ENCODE results near the gene ISCU. TPM values are rescaled to one million over a fixed set of nuclear protein-coding genes. Genes with fewer than 3 reads are reported as not detected.
"Not testable (repeated sequence)": the region's sequence is repeated elsewhere in the genome, so short reads cannot be mapped to it uniquely, and the experiment has no call there.

The ISCU gene
- total RNA-seq, 1 donor from 2014 or later: 45.2 TPM

DNA sequence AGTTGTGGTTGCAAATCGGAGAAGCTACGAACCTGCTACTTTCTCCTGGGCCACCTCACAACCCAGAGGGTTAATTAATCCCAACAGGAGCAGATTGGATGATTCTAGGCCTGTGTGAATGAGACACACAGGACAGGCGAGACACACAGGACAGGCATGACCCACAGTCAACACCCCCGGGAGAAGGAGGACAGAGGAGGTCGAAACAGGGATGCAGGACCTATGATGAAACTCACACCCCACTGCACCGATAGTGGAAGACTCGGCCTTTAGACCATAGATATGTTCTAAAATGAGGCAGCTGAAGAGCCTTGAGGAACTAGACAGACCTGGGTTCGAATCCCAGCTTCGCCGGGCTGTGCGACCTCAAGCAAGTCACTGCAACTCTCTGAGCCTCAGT, 23.9 kb downstream of the ISCU start:
- DNase-seq (ENCODE audit: low spot score): no peak

DNA sequence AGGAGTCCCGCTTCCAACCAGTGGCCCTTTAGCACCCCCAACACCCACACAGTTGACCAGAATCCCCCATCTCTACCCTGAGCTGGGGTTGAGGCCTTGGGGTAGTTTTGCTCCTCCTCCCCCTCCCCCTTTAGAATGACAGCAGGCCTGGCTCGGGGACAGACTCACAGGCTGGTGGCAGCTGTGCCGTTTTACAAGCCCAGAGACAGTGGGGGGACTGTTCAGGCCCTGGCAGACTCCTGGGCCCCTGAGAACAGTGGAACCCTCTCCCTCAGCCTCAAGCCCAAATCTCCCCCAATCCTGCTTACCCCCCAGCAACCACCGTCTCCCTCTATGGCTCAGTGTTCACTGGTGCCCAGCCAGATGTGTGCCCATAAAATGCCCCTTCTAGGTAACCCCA, 25.4 kb downstream of the ISCU start:
- DNase-seq (ENCODE audit: low spot score): no peak
- ATAC-seq: no peak

More for the DNA sequence above, 23.9 kb downstream of the ISCU start:
- ATAC-seq: no peak

DNA sequence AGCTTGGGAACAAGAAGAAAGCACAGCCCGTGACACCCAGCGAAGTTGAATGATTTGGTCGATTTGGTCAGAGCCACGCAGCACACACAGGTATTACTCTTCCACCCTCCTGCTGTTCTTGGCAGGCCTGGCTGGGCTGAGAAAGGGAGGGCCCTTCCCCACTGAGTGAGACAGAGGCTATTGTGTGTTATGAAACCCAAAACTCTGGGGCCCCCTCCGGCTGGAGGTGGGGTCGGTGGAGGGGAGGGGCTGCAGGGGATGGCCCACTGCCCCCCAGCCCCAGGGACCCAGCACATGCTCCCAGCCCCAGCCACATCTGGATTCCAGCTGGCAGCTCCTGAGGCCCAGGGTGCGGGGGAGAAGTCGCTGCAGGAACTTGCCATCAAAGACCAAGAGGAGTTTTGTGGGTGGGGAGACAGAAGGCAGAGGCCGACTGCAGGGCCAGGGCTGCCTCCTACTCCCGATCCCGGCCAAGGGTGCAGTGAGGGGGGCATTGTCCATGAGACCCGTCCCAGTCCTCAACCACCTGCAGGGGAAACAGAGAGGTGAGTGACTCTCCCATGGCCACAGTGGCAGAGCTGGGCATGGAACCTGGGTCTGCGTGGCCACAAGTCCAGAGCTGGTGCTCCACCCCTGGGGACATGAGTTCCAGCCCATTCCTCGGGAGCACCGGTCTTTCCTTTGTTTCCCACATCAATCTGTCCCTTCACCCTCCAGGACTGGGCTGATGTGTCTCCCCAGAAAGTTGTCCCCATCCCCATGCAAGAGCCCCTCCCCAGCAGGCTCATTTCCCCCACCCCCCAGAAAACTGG, 26.8 kb downstream of the ISCU start:
- no peak for DNase-seq (ENCODE audit: low spot score)

DNA sequence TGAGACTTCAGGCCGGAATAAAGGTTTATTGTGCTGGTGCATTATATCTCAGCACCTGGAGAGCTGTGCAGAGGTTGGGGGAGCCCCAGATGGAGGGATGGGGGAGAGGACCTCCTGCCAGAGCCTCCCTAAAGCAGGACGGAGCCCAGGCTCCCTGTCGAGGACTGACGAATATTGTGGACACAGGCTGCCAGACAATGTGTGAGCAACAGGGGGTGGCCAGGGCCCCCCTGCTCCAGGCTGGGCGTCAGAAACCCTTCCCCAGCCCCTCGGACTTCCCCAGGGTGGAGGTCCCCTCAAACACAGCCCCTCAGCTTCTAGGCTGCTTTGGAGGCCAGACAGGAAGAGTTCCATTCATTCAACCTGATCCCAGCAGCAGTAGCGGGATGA, 27.4 kb downstream of the ISCU start:
- DNase-seq (ENCODE audit: low spot score) (no peak), ATAC-seq (no peak)

More for the DNA sequence above, 26.8 kb downstream of the ISCU start:
- no peak for ATAC-seq

DNA sequence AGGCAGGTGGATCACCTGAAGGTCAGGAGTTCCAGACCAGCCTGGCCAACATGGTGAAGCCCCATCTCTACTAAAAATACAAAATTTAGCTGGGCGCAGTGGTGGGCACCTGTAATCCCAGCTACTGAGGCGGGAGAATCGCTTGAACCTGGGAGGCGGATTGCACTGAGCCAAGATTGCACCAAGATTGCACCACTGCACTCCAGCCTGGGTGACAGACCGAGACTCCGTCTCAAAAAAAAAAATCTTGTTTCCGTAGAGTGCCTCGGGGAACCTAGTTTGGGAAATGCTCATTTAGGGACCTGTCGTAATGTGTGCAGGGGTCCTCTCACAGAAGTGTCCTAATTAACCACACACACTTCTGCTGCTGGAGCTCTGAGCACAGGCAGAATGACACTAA, 28.1 kb downstream of the ISCU start:
- ATAC-seq; DNase-seq (ENCODE audit: low spot score): not testable (repeated sequence)

DNA sequence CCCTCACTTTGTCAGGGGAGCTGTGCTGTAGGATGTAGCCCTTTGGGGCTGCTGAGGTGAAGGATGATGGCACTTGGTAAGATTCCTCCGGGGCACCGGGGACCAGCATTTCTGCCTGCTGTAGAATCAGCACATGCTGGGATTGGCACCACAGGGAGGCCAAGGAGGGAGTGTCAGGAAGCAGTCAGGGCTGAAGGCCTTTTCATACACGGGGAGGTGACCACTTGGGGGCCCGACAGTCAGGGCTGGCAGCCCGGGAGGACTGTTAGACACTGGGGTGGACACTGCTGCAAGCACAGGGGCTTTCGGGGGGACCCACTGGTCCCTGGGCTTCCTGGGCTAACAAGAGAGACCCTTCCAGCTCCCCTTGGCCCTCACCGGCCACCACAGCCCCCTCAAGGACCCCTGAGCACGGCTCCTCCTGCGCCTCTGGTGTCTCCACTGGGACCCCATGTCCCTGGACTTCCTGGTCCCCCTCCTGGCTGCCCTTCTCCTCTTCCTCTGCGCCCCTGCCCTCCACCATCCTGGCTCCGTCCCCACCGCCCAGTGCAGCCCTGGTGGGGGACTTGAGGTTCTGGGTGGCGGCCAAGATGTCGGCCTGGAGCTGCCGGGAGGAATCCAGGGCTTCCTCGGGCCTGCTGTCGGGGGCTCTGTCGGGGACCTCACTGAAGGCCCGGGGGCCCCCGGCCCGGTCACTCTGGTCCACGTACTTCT, 29.0 kb downstream of the ISCU start:
- DNase-seq (ENCODE audit: low spot score) (no peak), ATAC-seq (no peak)

DNA sequence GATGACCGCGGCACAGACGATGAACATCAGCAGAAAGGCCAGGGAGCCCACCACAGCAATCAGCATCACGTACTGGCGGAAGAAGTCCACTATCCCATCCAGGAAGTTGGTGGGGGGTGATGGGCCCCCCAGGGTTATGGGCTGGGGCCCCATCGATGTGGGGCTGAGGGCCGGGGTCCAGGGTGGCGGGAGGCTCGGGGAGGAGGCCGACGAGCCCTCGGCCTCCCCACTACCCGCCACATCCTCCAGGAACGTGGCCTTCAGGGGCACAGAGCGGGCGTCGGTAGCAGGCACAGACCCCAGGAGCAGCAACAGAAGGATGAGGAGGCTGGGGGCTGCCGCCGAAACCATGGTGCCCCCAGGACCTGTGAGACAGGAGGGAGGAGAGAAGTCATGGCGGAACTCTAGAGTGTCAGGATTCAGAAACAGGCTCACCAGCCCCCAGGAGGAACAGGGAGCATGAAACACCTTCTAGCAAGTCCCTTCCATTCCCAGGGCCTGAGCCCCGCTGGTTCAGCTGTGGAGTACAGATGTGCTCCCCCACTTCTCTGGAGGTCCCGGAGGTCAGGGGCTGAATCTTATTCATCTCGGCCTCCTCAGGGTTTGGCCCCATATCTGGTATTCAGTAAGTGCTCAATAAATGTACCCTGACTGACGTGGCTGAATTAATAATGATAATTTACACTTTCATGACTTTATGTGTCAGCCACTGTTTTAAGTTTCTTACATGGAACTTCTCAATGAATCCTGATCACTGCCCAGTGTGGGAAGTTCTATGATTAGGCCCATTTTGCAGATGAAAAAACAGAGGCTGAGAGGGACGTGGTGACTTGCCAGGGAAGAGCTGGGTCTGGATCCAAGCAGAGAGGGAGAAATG, 29.9 kb downstream of the ISCU start:
- no peak for ATAC-seq
- no peak for DNase-seq (ENCODE audit: low spot score)

DNA sequence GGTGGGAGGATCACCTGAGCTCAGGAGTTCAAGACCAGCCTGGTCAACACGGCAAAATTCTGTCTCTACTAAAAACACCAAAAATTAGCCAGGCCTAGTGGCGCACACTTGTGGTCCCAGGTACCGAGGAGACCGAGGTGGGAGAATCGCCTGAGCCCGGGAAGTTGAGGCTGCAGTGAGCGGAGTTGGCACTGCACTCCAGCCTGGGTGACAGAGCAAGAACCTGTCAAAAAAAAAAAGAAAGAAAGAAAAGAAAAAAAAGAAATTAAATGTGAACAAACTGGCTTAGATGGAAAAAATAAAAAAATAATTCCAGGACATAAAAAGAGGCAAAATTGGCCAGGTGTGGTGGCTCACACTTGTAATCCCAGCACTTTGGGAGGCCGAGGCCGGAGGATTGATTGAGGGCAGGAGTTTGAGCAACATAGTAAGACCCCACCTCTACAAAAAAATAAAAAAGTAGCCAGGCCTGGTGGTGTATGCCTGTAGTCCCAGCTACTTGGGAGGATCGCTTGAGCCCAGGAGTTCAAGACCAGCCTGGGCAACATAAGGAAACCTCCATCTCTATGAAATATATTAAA, 32.0 kb downstream of the ISCU start:
- DNase-seq (ENCODE audit: low spot score): no peak
- ATAC-seq: no peak

DNA sequence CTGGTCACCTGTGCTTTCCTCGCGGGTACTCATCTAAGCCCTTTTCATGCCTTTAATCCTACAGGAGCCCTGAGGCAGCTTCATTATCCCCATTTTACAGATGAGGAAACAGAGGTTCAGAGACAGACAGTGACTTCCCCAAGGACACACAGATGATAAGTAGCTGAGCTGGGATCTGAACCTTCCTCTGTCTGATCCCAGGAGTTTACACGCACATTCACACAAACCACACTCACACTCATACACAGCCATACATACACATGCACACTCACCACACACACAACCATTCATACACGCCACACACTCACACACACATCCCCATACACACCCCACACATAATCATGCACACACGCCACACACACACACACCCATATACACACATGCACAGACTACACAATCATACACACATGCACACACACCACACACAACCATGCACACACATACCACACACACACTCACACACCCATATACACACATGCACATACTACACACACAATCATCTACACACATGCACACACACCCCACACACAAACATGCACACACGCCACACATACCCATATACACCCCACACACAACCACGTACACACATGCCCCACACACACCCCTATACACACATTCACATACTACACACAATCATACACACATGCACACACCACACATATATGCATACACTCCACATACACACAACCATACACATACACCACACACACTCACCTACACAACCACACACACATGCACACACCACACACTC, 32.7 kb downstream of the ISCU start:
- no peak for ATAC-seq
- no peak for DNase-seq (ENCODE audit: low spot score)

DNA sequence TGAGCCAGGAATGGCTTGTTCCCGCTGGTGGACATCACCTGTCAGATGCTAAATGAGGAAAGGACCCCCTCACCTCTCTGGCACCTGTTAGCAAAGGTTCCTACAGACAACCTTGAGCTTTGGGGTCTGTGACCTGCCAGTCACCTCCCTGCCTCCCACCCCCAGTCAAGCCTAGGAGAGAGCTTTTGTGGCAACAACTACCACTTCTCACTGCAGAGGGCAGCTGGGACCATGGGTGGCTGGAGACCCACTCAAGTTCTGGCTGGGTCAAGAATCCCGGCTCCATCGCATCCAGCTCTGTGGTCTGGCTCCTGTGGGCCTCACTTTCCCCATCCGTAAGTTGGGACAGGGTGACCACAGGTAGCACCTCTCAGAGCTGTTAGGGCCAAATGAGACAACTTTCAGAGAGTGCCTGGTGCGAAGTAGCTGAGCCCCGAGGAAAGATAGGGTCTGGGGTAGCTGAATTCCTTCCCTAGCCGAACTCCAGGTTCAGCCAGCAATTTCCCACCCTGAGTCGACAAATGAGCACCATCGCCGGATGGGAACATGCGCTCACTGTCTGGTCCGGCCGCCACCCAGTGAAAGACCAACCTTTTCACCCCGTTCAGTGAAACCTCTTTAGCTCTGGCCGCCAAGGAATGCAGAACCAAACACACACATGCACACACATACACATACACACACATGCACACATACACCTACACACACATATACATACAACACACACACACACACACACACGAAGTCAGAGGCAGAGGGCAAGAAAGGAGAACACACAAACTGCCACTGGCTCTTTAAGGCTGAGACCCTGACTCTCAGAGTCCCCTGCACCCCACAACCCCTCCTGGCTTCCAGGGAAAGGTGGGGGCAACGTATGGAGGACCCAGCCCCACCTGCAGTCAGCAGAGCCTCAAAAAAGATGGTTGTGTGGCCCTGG, 33.6 kb downstream of the ISCU start:
- no peak for ATAC-seq
- DNase-seq (ENCODE audit: low spot score): no peak

DNA sequence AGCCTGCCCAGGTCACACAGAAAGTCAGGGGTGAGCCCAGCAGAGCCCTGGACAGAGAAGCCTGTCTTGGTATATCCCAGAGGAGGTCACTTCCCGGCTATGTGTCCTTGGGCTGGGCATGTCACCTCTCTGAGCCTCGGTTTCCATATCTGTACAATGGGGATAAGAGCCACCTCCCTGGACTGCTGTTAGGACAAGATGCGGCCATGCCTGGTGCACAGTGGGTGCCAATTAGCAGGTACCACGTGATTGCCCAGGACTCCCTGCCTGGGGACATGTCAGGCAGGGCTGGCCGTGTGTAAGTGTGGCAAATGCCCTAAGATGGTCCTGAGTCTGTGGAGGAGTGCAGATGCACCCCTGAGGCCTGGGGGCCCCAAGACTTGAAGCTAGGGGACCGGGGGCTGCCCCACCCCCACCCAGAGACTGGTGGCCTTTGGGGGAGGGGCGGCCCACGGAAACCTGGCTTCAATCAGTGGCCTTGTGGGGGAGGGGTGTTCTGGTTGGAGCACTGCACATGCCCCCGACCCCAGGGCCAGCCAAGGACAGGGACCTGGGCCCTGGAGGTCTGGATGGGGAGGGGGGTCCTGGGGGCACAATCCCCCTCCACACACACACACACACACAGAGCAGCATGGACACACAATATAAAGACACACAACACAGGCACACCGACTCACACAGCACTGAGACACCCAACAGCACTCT, 34.6 kb downstream of the ISCU start:
- no peak for ATAC-seq

DNA sequence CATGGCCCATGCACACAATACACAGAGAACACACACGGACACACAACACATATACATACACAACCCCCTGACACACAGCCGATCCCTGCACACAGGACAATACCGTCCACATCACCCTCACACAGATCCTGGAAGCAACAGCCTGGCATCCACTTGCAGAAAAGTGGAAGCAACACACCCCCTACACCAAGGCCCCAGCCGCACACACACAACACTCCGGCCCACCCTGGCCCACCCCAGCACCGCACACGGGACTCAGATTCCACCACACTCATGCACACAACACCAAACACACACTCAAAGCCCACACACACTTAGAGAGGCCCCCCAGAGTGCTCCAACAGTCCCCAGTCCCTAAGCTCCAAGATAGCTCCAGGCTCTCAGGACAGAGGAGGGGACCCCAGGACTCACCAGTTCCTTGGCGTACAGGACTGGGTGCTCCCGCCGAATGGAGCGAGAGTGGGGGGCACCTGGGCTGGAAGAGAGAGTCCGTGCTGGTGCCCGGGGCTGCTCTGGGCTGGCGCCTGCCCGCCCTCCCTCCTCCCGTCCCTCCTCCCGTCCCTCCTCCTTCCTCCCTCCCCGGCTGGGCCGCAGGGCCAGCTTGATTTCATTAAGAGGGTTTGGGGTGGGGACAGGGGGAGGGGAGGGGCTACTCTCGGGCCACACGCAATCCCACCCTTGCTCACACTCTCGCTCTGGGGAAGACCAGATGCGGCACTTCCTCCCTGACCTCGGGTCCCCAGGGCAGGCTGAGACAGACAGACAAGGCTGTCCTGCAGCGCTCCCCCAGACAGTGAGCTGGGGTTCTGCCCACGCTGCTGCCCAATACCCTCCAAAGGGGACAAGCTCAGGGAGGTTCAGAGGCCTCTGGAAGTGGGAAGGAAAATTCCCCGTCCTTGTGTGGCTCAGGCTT, 35.4 kb downstream of the ISCU start, which contains the start of gene TMEM119:
Gene TMEM119 (minus strand): TSS at position 526 of the 913 bp plus-strand sequence. CDS start 5,701 bp downstream, outside the sequence.
- DNase-seq (ENCODE audit: low spot score) (no peak), ATAC-seq (peak; percentile 31)

More for the DNA sequence above, 34.6 kb downstream of the ISCU start:
- DNase-seq (ENCODE audit: low spot score): no peak

DNA sequence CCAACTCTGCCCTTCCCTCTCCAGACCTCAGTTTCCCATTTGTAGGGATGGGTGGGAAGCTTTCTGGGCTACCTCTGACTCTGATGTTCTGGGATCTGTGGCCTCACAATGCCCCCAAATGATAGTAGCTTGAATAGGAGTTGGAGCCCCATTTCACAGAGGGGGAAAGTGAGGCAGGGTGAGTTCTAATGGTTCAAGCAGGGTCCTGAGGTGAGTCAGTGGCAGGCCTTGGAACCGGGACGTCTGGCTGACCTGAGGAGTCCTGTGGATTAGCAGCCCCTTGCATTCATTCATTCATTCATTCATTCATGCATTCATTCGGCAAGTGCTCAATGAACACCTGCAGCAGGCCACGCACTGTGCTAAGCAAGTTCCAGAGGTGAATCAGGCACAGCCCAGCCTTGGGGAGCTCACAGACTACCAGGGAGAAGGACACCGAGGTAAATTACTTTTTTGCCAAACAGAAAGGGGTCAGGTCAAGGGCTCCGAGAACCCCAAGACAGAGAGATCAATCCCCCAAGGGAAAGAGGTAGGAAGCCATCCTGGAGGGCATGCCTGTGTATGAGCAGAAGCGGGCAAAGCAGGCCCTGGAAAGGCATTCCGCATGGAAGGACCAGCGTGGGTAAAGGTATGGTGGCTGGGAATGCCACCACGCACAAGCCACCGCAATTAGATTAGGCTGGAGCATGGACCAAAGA, 36.3 kb downstream of the ISCU start:
- ATAC-seq: no peak
- no peak for DNase-seq (ENCODE audit: low spot score)

DNA sequence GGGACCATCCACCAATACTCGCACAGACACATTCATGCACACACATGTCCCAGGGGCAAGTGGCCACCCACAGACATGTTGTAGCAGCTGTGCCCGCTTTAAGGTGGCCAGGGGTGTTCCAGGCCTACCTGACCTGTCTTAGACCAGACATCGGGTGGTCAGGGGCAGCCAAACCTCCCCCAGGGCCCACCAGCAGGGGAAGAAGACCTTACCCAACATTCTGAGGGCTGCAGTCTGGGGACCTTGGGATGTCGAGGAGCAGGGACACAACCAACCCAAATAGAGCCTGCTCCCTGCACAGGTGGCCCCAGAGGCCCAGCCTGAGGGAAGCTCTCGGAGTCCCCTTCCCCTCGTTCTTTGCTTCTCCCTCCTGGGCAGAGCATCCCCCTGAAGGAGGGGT, 37.1 kb downstream of the ISCU start:
- ATAC-seq: no peak
- DNase-seq (ENCODE audit: low spot score): no peak

DNA sequence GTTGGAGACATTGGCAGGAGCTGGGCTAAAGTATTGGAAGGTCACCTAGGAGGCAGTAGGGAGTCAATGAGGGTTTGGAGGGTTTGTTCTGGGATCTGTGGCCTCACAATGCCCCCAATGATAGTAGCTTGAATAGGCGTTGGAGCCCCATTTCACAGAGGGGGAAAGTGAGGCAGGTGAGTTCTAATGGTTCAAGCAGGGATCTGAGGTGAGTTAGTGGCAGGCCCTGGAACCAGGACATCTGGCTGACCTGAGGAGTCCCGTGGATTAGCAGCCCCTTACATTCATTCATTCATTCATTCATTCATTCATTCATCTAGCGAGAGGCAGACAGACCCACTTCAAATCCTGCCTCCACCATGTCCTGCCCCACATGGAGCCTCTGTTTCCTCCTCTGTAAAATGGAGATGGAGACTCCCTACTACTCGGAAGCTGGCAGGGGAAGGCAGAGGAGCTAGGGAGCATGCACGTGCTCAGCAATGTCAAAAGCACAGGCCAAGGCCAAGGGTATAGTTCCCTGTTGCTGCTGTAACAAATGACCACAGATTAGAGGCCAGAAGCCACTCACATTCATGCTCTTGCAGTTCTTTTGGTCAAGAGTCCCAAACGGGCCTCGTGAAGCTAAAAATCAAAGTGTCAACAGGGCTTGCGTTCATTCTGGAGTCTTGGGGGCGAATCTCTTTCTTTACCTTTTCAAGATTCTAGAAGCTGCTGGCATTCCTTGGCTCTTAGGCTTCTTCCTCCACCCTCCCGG, 37.7 kb downstream of the ISCU start:
- no peak for ATAC-seq

DNA sequence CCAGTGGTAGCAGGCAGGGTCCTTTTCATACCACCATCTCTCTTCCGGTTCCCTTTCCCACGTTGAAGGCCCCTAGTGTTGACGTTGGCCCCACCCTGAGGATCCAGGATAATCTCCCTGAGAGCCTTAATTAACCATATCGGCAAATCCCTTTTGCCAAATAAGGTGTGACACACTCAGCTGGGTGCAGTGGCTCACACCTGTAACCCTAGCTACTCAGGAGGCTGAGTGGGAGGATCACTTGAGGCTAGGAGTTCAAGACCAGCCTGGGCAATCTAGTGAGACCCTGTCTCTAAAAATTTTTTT, 38.3 kb downstream of the ISCU start:
- DNase-seq (ENCODE audit: low spot score) (no peak), ATAC-seq (no peak)

More for the DNA sequence above, 37.7 kb downstream of the ISCU start:
- no peak for DNase-seq (ENCODE audit: low spot score)

Data from left lobe of liver (tissue), 2 donors.